Activated T-cell treated with anti-CD3 and anti-CD28 coated beads, Interleukin-2, amount 50 U/mL, for 24 hours (primary cell): Measurements from ENCODE around the gene SHC2.
"Not testable (repeated sequence)": the region's sequence is repeated elsewhere in the genome, so short reads cannot be mapped to it uniquely, and the experiment has no call there.

Experiments
- DNase-seq: peaks from one replicate; pipeline ENCODE4 v3.0.0-alpha.2; 2020
- H3K27ac Mint-ChIP-seq: 2 replicates; pipeline ENCODE4 v1.8.0; 2020; ENCODE audit warnings: mild to moderate bottlenecking, mixed read lengths
- H3K27me3 Mint-ChIP-seq: 2 replicates; pipeline ENCODE4 v1.8.0; 2020; ENCODE audit warnings: mixed read lengths
- H3K36me3 Mint-ChIP-seq: 2 replicates; pipeline ENCODE4 v1.8.0; 2020; ENCODE audit warnings: low read depth, mixed read lengths
- H3K4me1 Mint-ChIP-seq: 2 replicates; pipeline ENCODE4 v1.8.0; 2020; ENCODE audit warnings: low read depth, mixed read lengths
- H3K4me3 Mint-ChIP-seq: 2 replicates; pipeline ENCODE4 v1.8.0; 2020; ENCODE audit warnings: mild to moderate bottlenecking, moderate library complexity, mixed read lengths
- H3K9me3 Mint-ChIP-seq: 2 replicates; pipeline ENCODE4 v1.8.0; 2020; ENCODE audit warnings: mixed read lengths

The SHC2 gene

DNA sequence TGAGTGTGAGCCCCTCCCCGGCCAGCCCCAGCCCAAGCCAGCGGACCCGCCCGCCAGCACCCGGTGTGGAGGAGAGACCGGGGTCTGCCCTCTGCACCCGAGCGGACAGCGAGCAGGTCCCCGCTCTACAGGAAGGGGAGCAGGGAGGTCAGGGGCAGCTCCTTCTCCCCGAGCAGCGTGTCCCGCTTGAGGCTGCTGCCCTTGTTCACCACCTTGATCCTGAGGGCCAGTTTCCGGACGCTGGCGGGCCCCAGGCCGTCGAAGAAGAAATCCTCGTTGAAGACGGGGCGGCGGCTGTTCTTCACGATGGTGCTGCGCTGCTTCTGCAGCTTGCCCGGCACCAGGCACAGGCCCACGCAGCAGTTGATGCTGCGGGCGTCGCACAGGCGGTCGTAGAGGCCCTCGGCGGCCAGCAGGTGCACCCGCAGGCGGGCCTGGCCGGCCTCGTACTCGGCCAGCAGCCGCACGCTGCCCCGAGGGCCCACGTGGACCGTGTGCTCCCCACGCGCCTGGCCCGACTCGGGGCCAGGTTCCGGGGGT is 53.8 kb downstream of the SHC2 start:
- Mint-ChIP-seq H3K27ac (no peak overlapping the region), H3K9me3 (no peaks in the 10 kb centered on the region), H3K27me3 (peaks cover 38% of the 10 kb centered on the region), H3K4me3 (no peak overlapping the region), H3K4me1 (peaks cover 5% of the 10 kb centered on the region), H3K36me3 (no peaks in the 10 kb centered on the region)
- DNase-seq = no peak

DNA sequence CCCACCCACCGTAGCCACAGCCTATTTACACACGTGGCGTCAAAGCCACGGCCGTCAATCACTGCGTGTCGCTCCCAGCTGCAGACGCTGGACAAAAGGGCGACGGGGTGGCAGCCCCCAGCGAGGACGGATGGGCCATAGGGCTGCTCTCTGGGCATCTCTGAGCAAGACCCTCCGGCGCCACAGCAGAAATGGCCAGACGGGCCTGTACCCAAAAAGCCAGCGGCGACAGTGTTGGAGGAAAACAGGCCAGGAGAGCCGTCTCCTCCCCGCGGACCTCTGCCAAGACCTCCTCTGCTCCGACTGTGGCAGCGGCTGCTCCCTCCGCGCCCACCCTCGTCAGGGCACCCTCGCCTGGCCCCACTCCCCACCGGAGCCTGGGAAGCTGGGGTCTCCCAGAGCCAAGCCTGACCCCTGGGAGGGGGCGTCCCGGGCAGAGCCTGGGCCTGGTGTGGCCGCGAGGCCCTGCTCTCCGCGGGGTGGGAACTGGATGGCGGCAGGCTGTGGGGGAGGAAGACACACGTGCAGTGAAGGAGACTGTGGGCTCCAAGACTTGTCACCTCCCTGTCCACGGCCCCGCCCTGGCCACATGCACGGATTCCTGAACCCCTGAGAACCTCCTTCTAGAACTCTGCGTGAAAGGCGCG is 54.6 kb downstream of the SHC2 start:
- DNase-seq = no peak
- no peaks in the 10 kb centered on the region for H3K36me3 Mint-ChIP-seq
- H3K4me1 Mint-ChIP-seq = peaks cover 5% of the 10 kb centered on the region
- H3K9me3 Mint-ChIP-seq = no peaks in the 10 kb centered on the region
- no peak overlapping the region for H3K27ac Mint-ChIP-seq
- H3K4me3 Mint-ChIP-seq = no peak overlapping the region
- H3K27me3 Mint-ChIP-seq = peaks cover 38% of the 10 kb centered on the region

DNA sequence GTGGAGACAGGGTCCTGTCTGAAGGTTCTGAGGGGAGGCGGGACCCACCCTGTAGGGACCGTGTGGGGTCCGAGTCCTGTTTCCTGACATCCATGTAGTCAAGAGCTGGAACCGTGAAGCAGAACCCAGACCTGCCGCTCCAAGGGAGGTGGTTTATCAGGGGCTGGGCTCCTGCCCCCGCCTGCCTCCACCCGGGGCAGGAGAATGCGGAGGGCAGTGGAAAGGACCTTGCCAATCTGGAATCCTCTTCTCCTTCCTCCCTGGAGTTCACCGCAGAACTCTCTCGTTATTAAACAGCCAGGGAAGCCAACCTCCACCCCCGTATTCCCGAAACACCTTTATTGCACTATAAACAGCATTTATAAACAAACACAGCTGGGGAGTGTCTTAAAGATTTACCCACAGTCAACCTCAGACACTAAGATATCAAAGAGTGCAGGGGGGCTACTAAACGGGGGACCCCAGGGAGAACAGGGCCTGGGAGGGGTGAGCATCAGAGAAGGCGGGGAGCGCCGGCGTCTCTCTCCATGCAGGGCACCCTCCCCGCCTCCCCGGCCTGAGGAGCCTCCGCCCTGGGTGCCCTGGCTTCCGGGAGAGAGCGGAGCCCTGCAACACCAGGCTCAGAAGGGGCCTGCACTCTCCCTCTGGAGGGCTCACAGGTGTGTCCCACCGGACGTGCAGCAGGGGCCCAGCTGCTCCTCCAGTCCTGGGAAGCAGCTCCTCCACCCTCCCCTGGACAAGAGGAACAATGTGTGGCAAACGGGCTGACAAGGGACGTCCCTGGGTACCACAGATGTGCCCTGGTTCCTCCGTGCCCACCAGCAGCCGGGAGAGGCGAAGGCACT is 55.5 kb downstream of the SHC2 start:
- Mint-ChIP-seq H3K27ac (no peak overlapping the region), H3K4me3 (no peak overlapping the region), H3K27me3 (peaks cover 38% of the 10 kb centered on the region), H3K36me3 (no peaks in the 10 kb centered on the region), H3K4me1 (peaks cover 5% of the 10 kb centered on the region), H3K9me3 (no peaks in the 10 kb centered on the region)
- DNase-seq = no peak

DNA sequence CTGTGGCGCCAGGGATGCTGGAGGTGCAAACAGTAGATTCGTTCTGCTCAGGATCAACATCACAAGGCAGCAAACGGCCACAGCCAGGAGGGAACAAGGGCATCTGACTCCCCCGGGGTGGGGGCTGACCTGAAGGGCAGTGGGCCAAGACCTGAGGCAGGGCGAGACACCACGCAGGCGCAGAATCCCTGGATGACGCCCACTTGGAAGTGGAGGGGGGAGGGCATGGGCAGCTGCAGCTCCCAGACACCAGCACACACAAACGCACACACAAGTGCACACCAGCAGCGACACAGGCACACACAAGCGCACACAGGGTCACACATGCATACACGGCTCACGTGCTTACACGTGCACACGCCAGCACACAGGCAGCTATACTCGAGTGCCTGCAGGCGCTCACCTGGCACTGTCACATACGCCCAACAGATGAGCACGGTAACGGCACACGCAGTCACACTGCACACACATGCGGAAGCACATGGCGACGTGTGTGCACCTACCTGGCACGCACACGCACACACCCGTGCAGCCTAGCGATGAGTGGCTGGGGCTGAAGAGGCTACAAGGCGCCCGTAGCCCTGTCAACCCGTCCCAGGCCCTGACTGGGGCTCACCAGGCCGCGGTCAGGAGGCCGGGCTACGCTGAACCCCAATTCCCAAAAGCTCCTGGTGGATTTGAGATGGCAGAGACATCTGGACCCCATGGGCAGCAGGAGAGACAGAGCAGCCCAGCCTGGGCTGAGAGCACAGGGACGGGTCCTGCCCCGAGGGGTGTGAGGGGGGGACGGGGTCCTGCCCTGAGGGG is 57.4 kb downstream of the SHC2 start:
- no peak for DNase-seq
- Mint-ChIP-seq H3K36me3 (no peaks in the 10 kb centered on the region), H3K4me3 (no peak overlapping the region), H3K4me1 (no peaks in the 10 kb centered on the region), H3K9me3 (no peaks in the 10 kb centered on the region), H3K27ac (no peak overlapping the region), H3K27me3 (peaks cover 26% of the 10 kb centered on the region)

- Mint-ChIP-seq H3K27me3 (peaks cover 26% of the 10 kb centered on the region), H3K27ac (no peak overlapping the region)
Observed at GRCh38 chr19:402786-403185, 58.0 kb downstream of the SHC2 start.

DNA sequence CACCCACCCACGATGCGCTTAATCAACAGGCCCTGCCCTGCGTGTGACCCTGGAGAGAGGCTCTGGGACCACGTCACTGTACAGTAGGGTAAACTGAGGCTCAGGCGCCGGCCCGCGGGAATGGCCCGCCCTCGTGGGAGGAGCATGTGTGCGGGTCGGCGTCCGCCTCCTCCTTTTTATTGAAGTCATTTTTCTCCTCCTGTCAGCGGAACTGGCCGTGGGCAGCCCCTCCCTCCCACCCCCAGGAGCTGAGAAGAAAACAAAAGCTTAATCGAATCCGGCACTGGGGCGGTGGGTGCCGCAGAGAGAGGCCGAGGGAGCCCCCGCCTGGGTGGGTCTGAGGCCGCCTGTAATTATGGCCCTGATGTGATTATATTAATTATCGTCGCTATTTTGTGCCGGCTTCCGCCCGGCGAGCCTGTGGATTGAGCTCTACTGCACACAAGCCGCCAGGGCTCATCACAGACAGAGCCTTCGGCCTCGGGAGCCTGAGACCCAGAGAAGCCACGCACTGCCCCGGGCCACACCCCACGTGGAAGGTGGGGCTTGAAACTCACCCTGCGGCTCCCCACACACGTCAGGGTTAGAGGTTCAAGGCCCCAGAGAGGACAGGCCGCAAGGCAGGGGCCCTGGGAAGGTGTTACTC is 58.8 kb downstream of the SHC2 start:
- H3K4me1 Mint-ChIP-seq = no peaks in the 10 kb centered on the region
- H3K36me3 Mint-ChIP-seq = no peaks in the 10 kb centered on the region
- no peaks in the 10 kb centered on the region for H3K9me3 Mint-ChIP-seq
- H3K4me3 Mint-ChIP-seq = no peak overlapping the region
- DNase-seq = no peak
- peaks cover 26% of the 10 kb centered on the region for H3K27me3 Mint-ChIP-seq
- H3K27ac Mint-ChIP-seq = no peak overlapping the region

More at GRCh38 chr19:402786-403185, 58.0 kb downstream of the SHC2 start:
- no peak for DNase-seq
- Mint-ChIP-seq H3K4me3 (no peak overlapping the region), H3K4me1 (no peaks in the 10 kb centered on the region), H3K36me3 (no peaks in the 10 kb centered on the region), H3K9me3 (no peaks in the 10 kb centered on the region)

- no peak for DNase-seq
- no peaks in the 10 kb centered on the region for H3K4me1 Mint-ChIP-seq
- H3K36me3 Mint-ChIP-seq = no peaks in the 10 kb centered on the region
- H3K27me3 Mint-ChIP-seq = peaks cover 23% of the 10 kb centered on the region
- no peaks in the 10 kb centered on the region for H3K9me3 Mint-ChIP-seq
- H3K4me3 Mint-ChIP-seq = no peak overlapping the region
- H3K27ac Mint-ChIP-seq = no peak overlapping the region
Observed at GRCh38 chr19:400976-401865, 59.6 kb downstream of the SHC2 start.

DNA sequence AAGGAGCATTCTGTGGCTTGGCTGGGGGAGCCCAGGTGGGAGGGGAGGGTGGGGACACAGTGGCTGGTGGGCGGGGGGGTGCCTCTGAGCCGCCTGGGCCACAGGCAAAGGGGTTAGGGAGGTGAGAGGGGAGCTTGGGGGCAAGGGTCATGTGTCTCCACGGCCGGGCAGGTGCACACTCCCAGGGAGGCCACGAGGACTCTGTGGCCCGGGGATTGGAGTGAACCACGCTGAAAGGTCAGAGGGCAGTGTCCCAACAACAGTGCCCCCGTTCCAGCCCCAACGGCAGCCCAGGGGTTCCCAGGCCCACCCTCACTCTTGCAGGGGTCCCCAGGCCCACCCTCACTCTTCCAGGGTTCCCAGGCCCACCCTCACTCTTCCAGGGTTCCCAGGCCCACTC is 61.5 kb downstream of the SHC2 start:
- H3K4me3 Mint-ChIP-seq = no peak overlapping the region
- no peaks in the 10 kb centered on the region for H3K36me3 Mint-ChIP-seq
- no peak overlapping the region for H3K27ac Mint-ChIP-seq

GRCh38 chr19:398719-399118 is 62.1 kb downstream of the SHC2 start:
- Mint-ChIP-seq H3K27me3 (peaks cover 12% of the 10 kb centered on the region), H3K36me3 (no peaks in the 10 kb centered on the region), H3K9me3 (peaks cover 6% of the 10 kb centered on the region), H3K4me1 (no peaks in the 10 kb centered on the region), H3K27ac (no peak overlapping the region), H3K4me3 (no peak overlapping the region)
- DNase-seq = no peak

More for the DNA sequence above, 61.5 kb downstream of the SHC2 start:
- DNase-seq = no peak
- Mint-ChIP-seq H3K4me1 (no peaks in the 10 kb centered on the region), H3K27me3 (peaks cover 13% of the 10 kb centered on the region), H3K9me3 (peaks cover 6% of the 10 kb centered on the region)

DNA sequence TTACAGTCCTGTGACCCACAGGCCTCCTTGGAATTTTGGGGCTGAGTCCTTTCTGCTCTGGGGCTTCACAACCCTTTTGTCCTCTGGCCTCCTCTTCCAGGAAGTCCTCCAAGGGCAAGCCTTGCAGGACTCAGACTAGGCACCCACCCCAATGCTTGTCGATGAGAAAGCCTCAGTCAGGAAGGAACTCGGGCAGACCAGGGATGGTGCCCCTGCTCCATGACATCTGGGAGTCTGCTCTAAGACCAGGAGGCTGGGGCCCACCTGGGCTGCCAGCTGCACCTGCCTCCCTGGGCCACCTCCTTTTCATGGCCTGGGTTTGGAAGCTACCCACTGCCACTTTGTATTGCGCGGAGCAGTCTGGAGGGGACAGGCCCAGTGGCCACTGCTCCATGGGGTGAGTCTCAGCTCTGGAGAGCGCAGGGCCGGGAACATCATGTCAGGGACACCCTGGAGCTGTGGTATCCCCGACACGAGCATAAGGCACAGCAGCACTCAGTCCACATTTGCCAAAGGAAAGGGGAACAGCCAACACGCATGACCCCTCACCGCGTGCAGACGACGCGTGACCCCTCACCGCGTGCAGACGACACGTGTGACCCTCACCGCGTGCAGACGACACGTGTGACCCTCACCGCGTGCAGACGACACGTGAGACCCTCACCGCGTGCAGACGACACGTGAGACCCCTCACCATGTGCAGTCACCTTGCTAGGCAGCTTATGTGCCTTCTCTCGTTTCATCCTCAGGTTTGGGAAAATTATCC is 62.7 kb downstream of the SHC2 start:
- no peak overlapping the region for H3K4me3 Mint-ChIP-seq
- H3K36me3 Mint-ChIP-seq = no peaks in the 10 kb centered on the region
- peaks cover 9% of the 10 kb centered on the region for H3K9me3 Mint-ChIP-seq
- no peaks in the 10 kb centered on the region for H3K4me1 Mint-ChIP-seq
- no peak overlapping the region for H3K27ac Mint-ChIP-seq
- no peak for DNase-seq
- peaks cover 6% of the 10 kb centered on the region for H3K27me3 Mint-ChIP-seq

GRCh38 chr19:397321-397720 is 63.5 kb downstream of the SHC2 start:
- Mint-ChIP-seq H3K4me1 (no peaks in the 10 kb centered on the region), H3K4me3 (no peak overlapping the region), H3K27ac (no peak overlapping the region), H3K9me3 (peaks cover 10% of the 10 kb centered on the region), H3K27me3 (no peaks in the 10 kb centered on the region), H3K36me3 (no peaks in the 10 kb centered on the region)
- DNase-seq = no peak

DNA sequence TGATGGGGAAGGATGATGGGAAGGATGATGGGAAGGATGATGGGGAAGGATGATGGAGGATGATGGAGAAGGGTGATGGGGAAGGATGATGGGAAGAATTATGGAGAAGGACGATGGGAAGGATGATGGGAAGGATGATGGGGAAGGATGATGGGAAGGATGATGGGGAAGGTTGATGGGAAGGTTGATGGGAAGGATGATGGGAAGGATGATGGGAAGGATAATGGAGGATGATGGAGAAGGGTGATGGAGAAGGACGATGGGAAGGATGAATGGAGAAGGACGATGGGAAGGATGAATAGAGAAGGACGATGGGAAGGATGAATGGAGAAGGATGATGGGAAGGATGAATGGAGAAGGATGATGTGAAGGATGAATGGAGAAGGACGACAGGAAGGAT is 65.4 kb downstream of the SHC2 start:
- Mint-ChIP-seq H3K4me3 (no peak overlapping the region), H3K9me3 (peaks cover 10% of the 10 kb centered on the region), H3K27me3 (no peaks in the 10 kb centered on the region), H3K27ac (no peak overlapping the region), H3K36me3 (no peaks in the 10 kb centered on the region), H3K4me1 (peaks cover 6% of the 10 kb centered on the region)
- DNase-seq = no peak

GRCh38 chr19:394857-395256 is 66.0 kb downstream of the SHC2 start:
- not testable (repeated sequence) for H3K36me3 Mint-ChIP-seq

More at GRCh38 chr19:394857-395256, 66.0 kb downstream of the SHC2 start:
- not testable (repeated sequence) for H3K27ac Mint-ChIP-seq, DNase-seq, H3K4me1 Mint-ChIP-seq, H3K27me3 Mint-ChIP-seq, H3K4me3 Mint-ChIP-seq
- H3K9me3 Mint-ChIP-seq = peaks cover 10% of the 10 kb centered on the region
